GM18870 (cell line): Measurements from ENCODE around the gene GSG1.
A peak's percentile ranks its signal among the peaks of the same experiment; 100 is the strongest.
"Not testable (repeated sequence)": the region's sequence is repeated elsewhere in the genome, so short reads cannot be mapped to it uniquely, and the experiment has no call there.

Experiments
- ATAC-seq: cut with Tn5 transposase; IDR thresholded peaks from one replicate; pipeline ENCODE4 v1.9.1; 2021; ENCODE audit warnings: moderate library complexity; ENCODE audit not compliant: unreplicated experiment

The GSG1 gene

DNA sequence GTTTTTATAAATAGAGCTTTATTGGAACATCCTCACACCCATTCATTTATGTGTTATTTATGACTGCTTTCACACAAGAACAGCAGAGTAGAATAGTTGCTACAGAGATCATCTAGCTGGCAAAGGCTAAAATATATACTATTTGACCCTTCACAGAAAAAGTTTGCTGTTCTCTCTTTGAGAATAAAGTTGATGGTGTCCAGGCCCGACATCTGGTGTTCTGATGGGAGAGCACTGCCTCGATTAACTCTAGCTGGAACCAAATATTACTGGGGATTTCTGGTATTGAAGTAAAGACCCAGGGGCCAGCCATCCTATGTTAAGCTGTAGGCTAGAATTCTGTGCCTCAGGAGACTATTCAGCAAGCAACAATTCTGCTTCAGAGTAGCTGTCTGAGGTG lies 37.5 kb downstream of the GSG1 start:
- no peak for ATAC-seq

DNA sequence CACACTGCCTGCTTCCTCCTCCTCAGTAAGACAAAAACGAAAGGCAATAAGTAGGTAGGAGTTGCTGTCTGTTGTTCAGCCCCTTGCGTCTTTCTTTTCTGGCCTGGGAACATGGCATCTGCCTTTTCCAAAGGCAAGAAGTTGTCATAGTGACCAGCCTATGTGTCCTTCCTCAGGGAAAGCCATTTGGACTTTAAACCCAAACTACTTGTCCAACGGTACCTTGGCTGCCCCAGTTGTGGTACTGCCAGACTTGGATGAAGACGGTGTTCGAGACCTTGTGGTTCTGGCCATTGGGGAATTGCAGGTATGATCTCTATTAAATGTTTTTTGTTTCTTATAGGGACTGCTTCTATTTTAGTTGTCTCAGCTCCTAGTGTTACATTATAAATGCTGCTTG lies 40.8 kb downstream of the GSG1 start:
- no peak for ATAC-seq

GRCh38 chr12:13061377-13061776 lies 42.1 kb downstream of the GSG1 start:
- no peak for ATAC-seq

- ATAC-seq = no peak
Measured at GRCh38 chr12:13060581-13060980, 42.9 kb downstream of the GSG1 start.

DNA sequence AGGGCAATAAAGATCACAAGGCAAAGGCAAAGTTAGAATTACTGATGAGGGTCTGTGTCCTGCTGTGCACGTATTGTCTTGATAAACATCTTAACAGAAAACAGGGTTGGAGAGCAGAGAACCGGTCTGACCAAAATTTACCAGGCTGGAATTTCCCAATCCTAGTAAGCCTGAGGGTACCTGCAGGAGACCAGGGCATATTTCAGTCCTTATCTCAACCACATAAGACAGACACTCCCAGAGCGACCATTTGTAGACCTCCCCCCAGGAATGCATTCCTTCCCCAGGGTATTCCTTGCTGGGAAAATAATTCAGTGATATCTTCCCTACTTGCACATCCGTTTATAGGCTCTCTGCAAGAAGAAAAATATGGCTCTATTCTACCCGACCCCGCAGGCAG lies 49.9 kb downstream of the GSG1 start:
- ATAC-seq = not testable (repeated sequence)

- no peak for ATAC-seq
Measured at GRCh38 chr12:13052421-13052820, 51.0 kb downstream of the GSG1 start.

DNA sequence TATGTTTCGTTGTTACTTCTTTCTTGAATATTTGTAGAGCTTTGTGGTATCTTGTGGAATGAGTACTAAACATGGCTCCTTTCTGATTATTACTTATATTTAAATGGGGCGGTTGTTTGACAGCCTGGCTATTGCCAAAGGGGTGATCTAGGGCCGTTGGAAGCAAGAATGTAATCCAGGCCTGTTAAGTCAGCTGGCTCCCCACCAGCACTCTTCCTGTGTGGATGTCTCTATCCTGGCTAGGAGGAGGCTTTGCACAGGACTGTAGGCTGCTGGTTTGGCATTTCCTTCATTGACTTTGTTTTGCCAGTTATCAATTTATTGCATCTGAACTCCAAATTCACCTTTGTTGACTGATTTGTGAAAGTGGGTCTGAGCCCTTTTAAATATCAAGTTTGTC lies 53.7 kb downstream of the GSG1 start:
- ATAC-seq = no peak

DNA sequence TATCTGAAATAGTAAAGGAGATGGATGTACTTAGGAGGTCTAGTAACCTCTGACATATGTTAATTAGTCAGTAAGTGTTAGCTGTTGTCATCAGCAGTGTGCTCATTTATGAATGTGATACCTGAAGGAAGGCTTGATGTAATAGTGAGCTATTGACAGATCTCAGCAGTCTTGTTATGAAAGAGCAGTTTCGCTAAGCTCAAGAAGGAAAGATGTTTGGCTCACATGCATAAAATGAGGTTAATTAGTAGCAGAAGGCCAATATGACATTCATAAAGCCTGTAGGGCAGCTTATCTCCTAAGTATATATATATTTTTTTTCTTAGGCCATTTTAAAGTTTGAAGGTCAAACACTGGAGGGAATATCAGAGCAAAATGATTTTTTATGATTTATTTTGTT lies 56.5 kb downstream of the GSG1 start:
- ATAC-seq = peak; percentile 76

DNA sequence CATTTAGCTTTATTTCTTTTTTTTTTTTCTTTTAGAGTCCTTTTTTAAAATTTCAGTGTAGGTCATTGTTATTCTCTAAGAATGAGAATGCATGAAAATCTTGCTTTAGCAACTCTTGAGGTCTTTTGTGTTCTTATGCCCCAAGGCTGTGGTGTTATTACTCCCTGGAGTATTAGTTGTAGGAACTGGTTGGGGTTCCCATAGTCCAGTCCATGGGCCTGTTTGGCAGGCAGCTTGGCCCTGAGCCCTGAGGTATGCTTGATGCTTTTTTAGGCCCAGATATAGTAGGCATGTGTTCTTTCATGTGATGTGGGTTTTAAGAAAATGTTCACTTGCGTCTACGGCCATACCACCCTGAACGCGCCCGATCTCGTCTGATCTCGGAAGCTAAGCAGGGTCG lies 57.7 kb downstream of the GSG1 start:
- no peak for ATAC-seq

DNA sequence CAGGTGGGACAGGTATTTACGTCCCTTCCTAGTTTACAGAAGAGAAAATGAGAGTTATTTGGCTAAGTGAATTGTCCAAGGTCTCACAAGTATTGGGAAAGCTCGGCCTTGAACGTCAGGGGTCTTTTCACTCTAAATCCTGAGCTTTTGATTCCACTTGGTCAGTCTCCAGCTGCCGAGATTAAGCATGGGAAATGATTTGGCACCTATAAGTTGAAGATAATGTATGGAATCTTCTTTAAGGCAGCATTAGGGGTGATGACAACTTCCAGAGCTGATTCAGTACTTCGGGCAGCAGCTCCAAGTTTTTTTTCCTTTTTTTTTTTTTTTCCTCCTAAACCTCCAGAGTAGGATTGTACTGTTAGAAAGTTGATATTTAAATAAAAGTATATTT lies 58.6 kb downstream of the GSG1 start:
- ATAC-seq = no peak

- no peak for ATAC-seq
Measured at GRCh38 chr12:13044002-13044905, 59.2 kb downstream of the GSG1 start, which contains the start of gene FAM234B. TSS of gene FAM234B (plus strand) at chr12:13044381. CDS start at chr12:13044404, 23 bp downstream.

GRCh38 chr12:13042666-13043230 lies 60.7 kb downstream of the GSG1 start:
- ATAC-seq = no peak

GRCh38 chr12:13041224-13041623 lies 62.2 kb downstream of the GSG1 start:
- ATAC-seq = no peak

DNA sequence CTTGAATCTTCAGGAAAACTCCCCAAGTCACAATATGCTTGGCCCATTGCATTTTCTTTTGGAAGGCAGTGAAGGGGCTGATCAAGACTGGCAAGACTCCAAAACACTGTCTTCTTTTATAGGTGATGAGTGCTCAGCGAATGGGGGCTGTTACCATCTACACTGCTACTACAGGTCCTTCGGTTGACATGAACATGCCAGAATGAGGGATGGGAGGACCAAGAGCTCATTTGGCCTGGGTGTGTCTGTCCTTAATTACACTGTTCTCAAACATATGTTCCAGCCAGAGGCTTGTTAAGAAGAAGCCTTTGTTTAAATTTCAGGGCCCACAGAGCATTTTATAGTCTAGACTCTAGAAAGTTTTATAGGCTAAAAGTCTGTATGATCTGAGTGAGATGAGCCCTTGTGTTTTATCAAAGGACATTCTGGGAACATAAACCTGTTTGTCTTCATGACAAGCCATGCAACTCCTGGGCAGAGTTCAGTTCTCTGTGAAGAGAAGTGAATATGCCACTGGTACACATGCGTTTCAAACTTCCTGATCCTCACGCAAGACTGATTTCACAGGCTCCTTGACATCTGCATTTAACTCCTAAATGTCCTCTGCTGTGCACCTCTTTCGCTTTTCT lies 64.0 kb downstream of the GSG1 start:
- ATAC-seq = no peak

GRCh38 chr12:13038491-13039161 lies 64.8 kb downstream of the GSG1 start:
- ATAC-seq = no peak

- no peak for ATAC-seq
Measured at GRCh38 chr12:13036881-13037280, 66.6 kb downstream of the GSG1 start.

GRCh38 chr12:13035335-13035734 lies 68.1 kb downstream of the GSG1 start:
- not testable (repeated sequence) for ATAC-seq
